ENCODE measurements around the gene P2RX3. TPM values are rescaled to one million over a fixed set of nuclear protein-coding genes. Genes with fewer than 3 reads are reported as not detected.

The P2RX3 gene
- total and polyA plus RNA-seq, 2 experiments from 2014 or later: 0.15 to 0.35 TPM

- no peaks in the 10 kb centered on the region for H3K36me3 ChIP-seq (ENCODE audit: insufficient read depth)
- H3K79me2 ChIP-seq (replicated peaks; ENCODE audit: insufficient read depth): no peaks in the 10 kb centered on the region
- DNase-seq (ENCODE audit: low spot score): no peak
- H3K4me3 Mint-ChIP-seq: no peak overlapping the region
- no peaks in the 10 kb centered on the region for H3K9me2 ChIP-seq (ENCODE audit: insufficient read depth)
- no peak for ATAC-seq
- peaks cover 2% of the 10 kb centered on the region; the same call in 2 of the 3 replicates for H3K4me1 Mint-ChIP-seq
- no peak overlapping the region for H3K27ac Mint-ChIP-seq
- H4K20me1 ChIP-seq (replicated peaks; ENCODE audit: insufficient read depth): no peaks in the 10 kb centered on the region
- H3K27me3 Mint-ChIP-seq (ENCODE audit: insufficient read depth, low read depth, poor library complexity): peaks cover 8% of the 10 kb centered on the region
- no peaks in the 10 kb centered on the region for H3K27me3 ChIP-seq (ENCODE audit: insufficient read depth)
- no peak overlapping the region for H3K4me2 ChIP-seq
- no peaks in the 10 kb centered on the region for H3F3A ChIP-seq (replicated peaks; ENCODE audit: low read depth)
- no peak for TF ChIP-seq ZNF331 (CRISPR knock-in tag; IDR thresholded peaks at IDR 0.05; ENCODE audit: low read depth)
- TF ChIP-seq, protein P1, sequence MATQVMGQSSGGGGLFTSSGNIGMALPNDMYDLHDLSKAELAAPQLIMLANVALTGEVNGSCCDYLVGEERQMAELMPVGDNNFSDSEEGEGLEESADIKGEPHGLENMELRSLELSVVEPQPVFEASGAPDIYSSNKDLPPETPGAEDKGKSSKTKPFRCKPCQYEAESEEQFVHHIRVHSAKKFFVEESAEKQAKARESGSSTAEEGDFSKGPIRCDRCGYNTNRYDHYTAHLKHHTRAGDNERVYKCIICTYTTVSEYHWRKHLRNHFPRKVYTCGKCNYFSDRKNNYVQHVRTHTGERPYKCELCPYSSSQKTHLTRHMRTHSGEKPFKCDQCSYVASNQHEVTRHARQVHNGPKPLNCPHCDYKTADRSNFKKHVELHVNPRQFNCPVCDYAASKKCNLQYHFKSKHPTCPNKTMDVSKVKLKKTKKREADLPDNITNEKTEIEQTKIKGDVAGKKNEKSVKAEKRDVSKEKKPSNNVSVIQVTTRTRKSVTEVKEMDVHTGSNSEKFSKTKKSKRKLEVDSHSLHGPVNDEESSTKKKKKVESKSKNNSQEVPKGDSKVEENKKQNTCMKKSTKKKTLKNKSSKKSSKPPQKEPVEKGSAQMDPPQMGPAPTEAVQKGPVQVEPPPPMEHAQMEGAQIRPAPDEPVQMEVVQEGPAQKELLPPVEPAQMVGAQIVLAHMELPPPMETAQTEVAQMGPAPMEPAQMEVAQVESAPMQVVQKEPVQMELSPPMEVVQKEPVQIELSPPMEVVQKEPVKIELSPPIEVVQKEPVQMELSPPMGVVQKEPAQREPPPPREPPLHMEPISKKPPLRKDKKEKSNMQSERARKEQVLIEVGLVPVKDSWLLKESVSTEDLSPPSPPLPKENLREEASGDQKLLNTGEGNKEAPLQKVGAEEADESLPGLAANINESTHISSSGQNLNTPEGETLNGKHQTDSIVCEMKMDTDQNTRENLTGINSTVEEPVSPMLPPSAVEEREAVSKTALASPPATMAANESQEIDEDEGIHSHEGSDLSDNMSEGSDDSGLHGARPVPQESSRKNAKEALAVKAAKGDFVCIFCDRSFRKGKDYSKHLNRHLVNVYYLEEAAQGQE (IDR thresholded peaks at IDR 0.05; ENCODE audit: unreplicated experiment): no peak
- TF ChIP-seq ZNF462 (CRISPR knock-in tag; IDR thresholded peaks at IDR 0.05): no peak
- TF ChIP-seq ZNF114 (CRISPR knock-in tag; IDR thresholded peaks at IDR 0.05): no peak
- no peak for TF ChIP-seq JUNB (IDR thresholded peaks at IDR 0.05; ENCODE audit: unreplicated experiment)
- no peak for TF ChIP-seq EZH2 (IDR thresholded peaks at IDR 0.05; ENCODE audit: low read depth, unreplicated experiment)
- TF ChIP-seq EZH2phosphoT487 (IDR thresholded peaks at IDR 0.05; ENCODE audit: unreplicated experiment): no peak
- TF ChIP-seq POLR2AphosphoS5 (IDR thresholded peaks at IDR 0.05; ENCODE audit: low read depth): no peak
- no peak for TF ChIP-seq NANOG (IDR thresholded peaks at IDR 0.05; ENCODE audit: borderline replicate concordance)
- no peak for TF ChIP-seq CREB1 (CRISPR knock-in tag; IDR thresholded peaks at IDR 0.05; ENCODE audit: low read depth)
- TF ChIP-seq STAT1 (IDR thresholded peaks at IDR 0.05; ENCODE audit: unreplicated experiment): no peak
- TF ChIP-seq ETS1 (IDR thresholded peaks at IDR 0.05): no peak
- H3K36me3 Mint-ChIP-seq (ENCODE audit: low read depth): no peaks in the 10 kb centered on the region
- no peak overlapping the region for H3K4me3 ChIP-seq
- no peaks in the 10 kb centered on the region for H3K4me1 ChIP-seq (ENCODE audit: insufficient read depth)
- H2AFZ ChIP-seq: no peak overlapping the region
- H3K27ac ChIP-seq (ENCODE audit: low read depth): no peak overlapping the region
- H3K9me3 Mint-ChIP-seq: peaks cover 3% of the 10 kb centered on the region; the same call in 1 of the 3 replicates
Observed at GRCh38 chr11:57375490-57375889, 37.3 kb downstream of the P2RX3 start.
